Measurements from ENCODE around the gene GSPT1.
A peak's percentile ranks its signal among the peaks of the same experiment; 100 is the strongest.
"Not testable (repeated sequence)": the region's sequence is repeated elsewhere in the genome, so short reads cannot be mapped to it uniquely, and the experiment has no call there.

The GSPT1 gene

DNA sequence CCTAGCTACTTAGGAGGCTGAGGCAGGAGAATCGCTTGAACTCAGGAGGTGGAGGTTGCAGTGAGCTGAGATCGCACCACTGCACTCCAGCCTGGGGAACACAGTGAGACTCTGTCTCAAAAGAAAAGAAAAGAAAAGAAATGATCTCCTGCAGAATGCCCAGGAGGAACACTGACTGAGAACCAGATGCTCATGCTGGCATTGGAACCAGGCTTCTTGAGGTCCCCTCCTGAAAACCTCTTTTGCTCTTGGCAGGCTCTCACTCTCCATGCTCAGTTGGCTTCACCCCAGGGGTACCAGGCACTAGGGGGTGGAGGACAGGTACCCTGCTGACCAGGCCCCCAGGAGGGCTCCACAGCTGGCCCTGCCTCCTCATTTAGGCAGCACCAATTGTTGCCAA, 40.8 kb upstream of the GSPT1 start:
- H3K27me3 Mint-ChIP-seq (ENCODE audit: low read depth): no peaks in the 10 kb centered on the region
- no peak overlapping the region for H3K4me3 Mint-ChIP-seq
- H3K4me1 Mint-ChIP-seq: no peaks in the 10 kb centered on the region
- TF ChIP-seq CTCF (IDR thresholded peaks at IDR 0.05; ENCODE audit: unreplicated experiment in 3 of 3): no peak
- no peaks in the 10 kb centered on the region for H3K9me3 Mint-ChIP-seq
- peaks cover 4% of the 10 kb centered on the region for H3K36me3 Mint-ChIP-seq (ENCODE audit: low read depth)
- H3K27ac Mint-ChIP-seq: no peak overlapping the region

GRCh38 chr16:11955713-11956123, 40.0 kb upstream of the GSPT1 start:
- Mint-ChIP-seq H3K27me3 (ENCODE audit: low read depth) (no peaks in the 10 kb centered on the region), H3K36me3 (ENCODE audit: low read depth) (peaks cover 4% of the 10 kb centered on the region), H3K27ac (peak overlapping the region in 1 of 3 experiments; percentile 49), H3K9me3 (no peaks in the 10 kb centered on the region), H3K4me3 (no peak overlapping the region), H3K4me1 (peaks cover 1% of the 10 kb centered on the region)
- no peak for TF ChIP-seq CTCF (IDR thresholded peaks at IDR 0.05; ENCODE audit: unreplicated experiment in 3 of 3)

DNA sequence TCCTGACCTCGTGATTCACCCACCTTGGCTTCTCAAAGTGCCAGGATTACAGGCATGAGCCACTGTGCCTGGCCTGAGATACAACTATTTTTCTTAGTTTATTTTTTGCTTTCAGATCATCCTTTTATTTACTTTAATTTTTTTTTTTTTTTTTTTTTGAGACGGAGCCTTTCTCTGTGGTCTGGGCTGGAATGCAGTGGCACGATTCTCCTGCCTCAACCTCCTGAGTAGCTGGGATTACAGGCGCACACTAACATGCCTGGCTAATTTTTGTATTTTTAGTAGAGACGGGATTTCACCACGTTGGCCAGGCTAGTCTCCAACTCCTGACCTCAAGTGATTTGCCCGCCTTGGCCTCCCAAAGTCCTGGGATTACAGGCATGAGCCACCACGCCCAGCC, 37.8 kb upstream of the GSPT1 start:
- not testable (repeated sequence) for H3K36me3 Mint-ChIP-seq (ENCODE audit: low read depth); H3K9me3 Mint-ChIP-seq; H3K4me3 Mint-ChIP-seq; H3K27ac Mint-ChIP-seq; H3K4me1 Mint-ChIP-seq; H3K27me3 Mint-ChIP-seq (ENCODE audit: low read depth)

- Mint-ChIP-seq H3K27me3 (ENCODE audit: low read depth) (no peaks in the 10 kb centered on the region), H3K4me1 (peaks cover 6% of the 10 kb centered on the region), H3K9me3 (no peaks in the 10 kb centered on the region), H3K27ac (peak overlapping the region in 2 of 3 experiments; percentile 39 to 78), H3K36me3 (ENCODE audit: low read depth) (no peaks in the 10 kb centered on the region), H3K4me3 (no peak overlapping the region)
- TF ChIP-seq CTCF (IDR thresholded peaks at IDR 0.05; ENCODE audit: unreplicated experiment in 3 of 3): no peak
Measured at GRCh38 chr16:11950388-11950787, 34.6 kb upstream of the GSPT1 start.

DNA sequence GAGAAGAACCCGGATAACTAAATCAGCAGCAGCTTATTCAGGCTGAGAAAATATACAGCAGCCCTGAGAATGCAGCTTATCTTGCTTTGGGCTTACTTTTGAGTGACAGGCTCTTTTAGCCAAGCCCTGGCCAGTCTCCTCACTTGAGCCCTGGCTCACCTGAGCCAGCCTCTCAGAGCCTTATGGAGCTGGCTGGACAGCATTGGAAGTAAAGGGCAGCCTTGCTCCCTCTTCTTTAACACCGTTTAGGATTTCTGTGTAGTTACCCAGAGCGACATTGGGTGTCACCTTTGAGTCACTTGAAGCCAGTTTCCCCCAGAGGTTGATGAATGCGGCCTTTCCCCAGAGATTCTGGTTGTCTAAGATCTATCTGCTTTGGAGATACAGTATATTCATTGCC, 33.8 kb upstream of the GSPT1 start:
- H3K27ac Mint-ChIP-seq: peak overlapping the region in 1 of 3 experiments; percentile 7
- H3K4me1 Mint-ChIP-seq: peaks cover 6% of the 10 kb centered on the region
- peak; percentile 31 to 48 (median 44) for TF ChIP-seq CTCF (IDR thresholded peaks at IDR 0.05; ENCODE audit: unreplicated experiment in 3 of 3)
- H3K9me3 Mint-ChIP-seq: no peaks in the 10 kb centered on the region
- H3K4me3 Mint-ChIP-seq: no peak overlapping the region
- H3K27me3 Mint-ChIP-seq (ENCODE audit: low read depth): no peaks in the 10 kb centered on the region
- H3K36me3 Mint-ChIP-seq (ENCODE audit: low read depth): no peaks in the 10 kb centered on the region

- Mint-ChIP-seq H3K27me3 (ENCODE audit: low read depth) (no peaks in the 10 kb centered on the region), H3K4me3 (no peak overlapping the region), H3K36me3 (ENCODE audit: low read depth) (no peaks in the 10 kb centered on the region), H3K4me1 (peaks cover 6% of the 10 kb centered on the region), H3K9me3 (no peaks in the 10 kb centered on the region), H3K27ac (no peak overlapping the region)
- no peak for TF ChIP-seq CTCF (IDR thresholded peaks at IDR 0.05; ENCODE audit: unreplicated experiment in 3 of 3)
Measured at GRCh38 chr16:11948819-11949218, 33.1 kb upstream of the GSPT1 start.

All from nephron (organoid).